Measurements from ENCODE around the gene CBFA2T2.

GRCh38 chr20:33689973-33690372 is 200.1 kb downstream of the CBFA2T2 start:
- TF ChIP-seq SUZ12 (IDR thresholded peaks at IDR 0.05; ENCODE audit: extremely low read depth, insufficient read depth, insufficient read length) (no peak), YY1 (IDR thresholded peaks at IDR 0.05; ENCODE audit: insufficient read depth, insufficient read length) (no peak), ZNF274 (IDR thresholded peaks at IDR 0.05; ENCODE audit: low read depth, low read length) (no peak)

Data from NT2/D1 (cell line).